Activated CD4-positive, alpha-beta T cell treated with anti-CD3 and anti-CD28 coated beads, Interleukin-10, Interleukin-2, amounts not matched to agents 100 ng/mL and 50 ng/mL, durations not matched to agents 16 hours and 8 hours (primary cell): Measurements from ENCODE around the gene NUP50.

Source experiments
- DNase-seq: peaks from one replicate; pipeline ENCODE4 v3.0.0-alpha.2; 2020

The NUP50 gene

GRCh38 chr22:45211435-45211834 is 47.7 kb downstream of the NUP50 start:
- no peak for DNase-seq

- no peak for DNase-seq
These were observed 48.1 kb downstream of the NUP50 start for GRCh38 chr22:45211848-45212247.

DNA sequence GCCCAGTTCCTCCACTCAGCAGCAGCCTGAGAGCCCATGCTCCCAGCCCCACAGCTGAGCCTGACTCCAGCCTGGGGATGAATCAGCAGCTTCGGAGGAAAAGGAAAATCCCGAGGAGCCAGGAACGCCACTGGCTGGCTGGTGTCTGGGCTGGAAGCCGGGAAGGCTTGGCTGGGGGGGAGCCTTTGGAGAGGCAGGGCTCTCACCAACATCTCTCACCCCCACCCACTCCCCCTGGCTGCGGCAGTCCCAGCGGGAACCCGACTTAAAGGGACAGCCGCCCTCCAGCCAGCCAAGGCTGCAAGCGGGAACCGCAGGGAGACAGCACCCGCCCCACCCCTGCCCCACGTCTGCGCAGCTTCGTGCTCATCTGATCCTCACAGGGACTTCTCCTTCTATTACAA is 48.6 kb downstream of the NUP50 start:
- DNase-seq = no peak

- no peak for DNase-seq
These were observed 49.4 kb downstream of the NUP50 start for GRCh38 chr22:45212992-45213751.

GRCh38 chr22:45216133-45217003 is 52.6 kb downstream of the NUP50 start:
- DNase-seq = no peak

DNA sequence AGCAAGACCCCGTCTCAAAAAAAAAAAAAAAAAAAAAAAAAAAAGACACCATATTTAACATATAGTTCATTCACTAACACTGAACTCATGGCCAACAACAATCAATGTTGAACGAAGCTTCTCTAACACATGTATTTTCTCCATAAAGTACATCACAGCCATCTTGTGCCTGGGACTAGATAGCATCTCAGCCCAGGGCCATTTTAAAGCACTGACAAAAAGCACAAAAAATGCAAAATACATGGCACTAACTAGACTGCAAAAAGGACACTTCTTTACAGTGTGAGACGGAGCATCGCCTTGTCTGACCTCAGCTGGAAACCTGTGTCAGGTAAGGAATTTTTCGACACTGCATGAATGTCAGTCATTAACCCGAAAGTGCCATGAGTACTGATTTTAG is 53.6 kb downstream of the NUP50 start:
- DNase-seq = no peak

DNA sequence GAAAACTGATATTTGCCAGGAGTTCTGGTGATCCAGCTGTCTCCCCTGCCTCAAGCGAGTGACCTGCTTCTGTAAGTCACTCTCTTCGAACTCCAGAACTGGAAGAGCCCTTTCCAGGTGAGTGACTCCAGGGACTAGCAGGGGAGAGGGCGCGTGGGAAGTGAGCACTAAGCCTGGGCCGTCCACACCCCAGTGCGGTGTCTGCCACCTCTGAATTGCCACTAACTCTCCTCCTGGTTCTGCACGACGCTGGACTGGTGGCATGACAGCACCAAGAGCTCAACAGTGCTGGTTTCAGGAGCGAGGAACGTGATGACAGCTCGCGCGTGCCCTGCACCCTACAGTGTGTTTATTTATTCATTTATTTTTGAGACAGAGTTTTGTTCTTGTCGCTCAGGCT is 54.1 kb downstream of the NUP50 start:
- DNase-seq = no peak

DNA sequence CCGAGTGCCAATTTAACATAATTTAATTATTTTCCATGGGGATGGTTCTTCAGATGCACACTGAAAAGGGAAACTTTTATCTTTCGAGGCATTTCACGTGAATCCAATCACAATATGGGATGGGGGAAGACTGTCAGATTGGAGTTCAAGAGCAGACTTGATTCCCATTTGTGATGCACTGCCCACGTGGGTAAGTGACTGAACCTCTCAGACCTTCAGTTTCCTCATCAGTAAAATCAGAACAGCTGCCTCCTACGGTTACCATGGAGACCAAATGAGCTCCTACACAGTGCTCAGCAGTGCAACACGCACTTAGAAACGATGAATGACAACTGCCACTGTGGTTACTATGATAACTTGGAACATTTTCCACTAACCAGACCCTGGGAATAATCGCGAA is 55.3 kb downstream of the NUP50 start:
- DNase-seq = peak; percentile 82

- no peak for DNase-seq
These were observed 57.5 kb downstream of the NUP50 start for GRCh38 chr22:45221201-45221600.

- DNase-seq = no peak
These were observed 59.8 kb downstream of the NUP50 start for GRCh38 chr22:45223304-45224117.

DNA sequence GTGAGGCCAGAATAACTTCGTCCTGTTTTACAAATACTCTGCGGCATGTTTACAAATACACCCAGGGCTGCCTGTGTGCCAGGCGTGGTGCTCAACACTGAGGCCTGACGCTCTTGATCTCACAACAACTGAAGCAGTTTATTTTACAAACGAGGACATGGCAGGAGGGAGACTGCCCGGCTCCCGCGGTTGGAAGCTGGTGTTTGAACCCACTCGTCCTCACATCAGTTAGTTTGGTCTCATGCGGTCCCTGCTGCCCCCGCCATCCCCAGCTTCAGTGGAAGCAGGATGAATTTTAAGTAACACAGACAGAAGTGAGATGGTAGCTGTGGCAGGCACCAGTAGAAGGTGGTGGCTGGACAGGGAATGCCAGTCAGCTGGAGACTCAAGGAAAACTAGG is 60.6 kb downstream of the NUP50 start:
- DNase-seq = no peak

- no peak for DNase-seq
These were observed 61.4 kb downstream of the NUP50 start for GRCh38 chr22:45224988-45225731.

DNA sequence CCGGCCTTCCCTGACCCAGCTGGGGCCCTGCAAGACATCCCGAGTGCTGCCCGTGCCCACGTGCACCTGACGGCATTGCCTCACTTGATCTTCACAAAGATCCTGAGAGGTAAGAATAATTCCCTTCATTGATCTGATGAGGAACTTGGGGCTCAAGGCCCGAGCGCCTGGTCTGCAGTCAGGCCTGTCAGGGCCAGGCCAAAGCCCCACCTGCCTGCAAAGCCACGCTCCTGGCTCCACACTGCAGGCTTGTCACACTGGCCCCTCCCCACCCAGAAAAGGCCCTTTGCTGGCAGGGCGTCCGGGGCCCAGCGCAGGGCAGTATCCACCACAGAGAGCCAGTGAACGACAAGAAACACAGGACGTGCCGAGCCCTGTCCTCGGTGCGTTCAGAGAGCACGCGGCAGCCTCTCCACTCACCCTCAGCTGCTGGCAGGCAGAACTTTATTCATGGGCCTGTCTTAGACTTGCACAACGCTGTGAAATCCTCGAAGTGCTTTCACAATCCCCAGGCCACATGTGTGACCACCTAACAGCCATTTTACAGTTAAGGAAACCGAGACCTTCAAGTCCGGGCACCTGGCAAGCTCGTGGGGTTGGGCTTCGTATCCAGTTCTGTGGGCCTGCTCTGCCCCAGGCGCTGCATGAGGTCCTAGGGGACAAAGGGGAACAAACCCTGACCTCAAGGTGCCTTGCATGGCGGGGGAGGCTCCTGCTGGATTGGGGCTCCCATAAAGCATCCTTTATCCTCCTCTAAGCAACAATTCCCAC is 62.2 kb downstream of the NUP50 start:
- DNase-seq = no peak

DNA sequence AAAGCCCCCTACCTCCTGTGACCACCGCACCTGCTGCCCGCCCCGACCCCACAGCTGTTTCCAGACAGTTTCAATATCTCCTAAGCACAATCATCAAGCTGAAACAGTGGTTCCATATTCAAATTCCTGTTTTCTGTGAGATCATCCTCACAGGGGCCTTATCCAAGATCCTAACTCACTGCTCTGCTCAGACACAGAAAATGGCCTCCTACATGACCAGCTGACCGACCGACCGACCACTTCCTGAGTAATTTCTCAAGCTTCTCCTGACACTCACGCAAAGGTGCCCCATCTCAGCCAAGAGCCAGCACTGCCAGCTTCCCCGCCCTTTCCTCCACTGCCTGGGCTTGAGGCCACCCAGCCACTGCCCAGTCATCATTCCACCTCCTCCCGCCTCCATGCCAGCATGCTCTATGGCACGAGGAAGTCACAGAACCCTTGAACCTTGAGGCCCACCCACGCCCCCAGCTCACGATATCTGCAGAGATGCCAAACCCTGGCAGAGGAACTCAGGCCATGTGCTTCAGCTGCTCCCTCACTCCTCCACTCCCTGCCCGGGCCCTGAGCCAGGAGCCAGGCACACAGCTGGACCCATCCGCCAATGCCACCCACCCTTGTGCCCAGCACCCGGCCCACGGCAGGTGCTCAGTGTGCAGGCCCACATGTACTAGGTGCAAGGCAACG is 62.9 kb downstream of the NUP50 start:
- DNase-seq = no peak

DNA sequence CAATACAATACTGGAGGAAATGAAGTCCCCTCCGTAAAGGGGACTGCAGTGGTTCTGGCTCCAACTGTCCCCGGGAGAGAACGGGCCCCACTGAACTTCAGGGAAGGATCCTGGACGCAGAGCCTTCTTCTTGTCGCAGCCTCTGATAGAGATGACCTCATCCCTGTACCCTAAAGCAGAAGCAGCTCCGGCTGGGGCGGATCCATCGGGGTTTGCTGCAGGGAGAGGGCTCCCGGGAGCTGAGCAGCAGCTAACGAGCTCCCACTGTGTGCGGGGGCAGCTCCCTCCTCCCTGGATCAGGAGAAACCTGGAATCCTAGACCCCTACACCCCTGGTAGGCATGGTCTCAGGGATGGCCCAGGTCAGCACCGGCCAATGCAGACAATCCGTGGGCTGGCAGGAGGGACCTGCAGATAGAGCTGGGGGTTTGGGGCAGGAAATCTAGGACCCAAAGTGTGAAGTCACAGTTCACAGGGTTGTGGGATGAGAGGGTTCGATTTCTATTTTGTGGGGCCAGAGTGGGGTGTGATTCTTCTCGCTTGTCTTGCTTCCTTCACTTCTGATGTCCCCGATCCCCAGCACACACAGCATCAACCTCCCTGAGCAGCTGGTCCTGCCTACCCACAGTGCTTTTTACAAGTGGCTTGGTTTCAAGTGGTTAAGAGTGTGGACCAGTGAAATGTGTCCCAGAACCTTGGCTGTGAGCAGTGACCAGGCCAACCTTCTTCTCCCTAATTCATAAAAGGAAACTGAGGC is 64.1 kb downstream of the NUP50 start:
- DNase-seq = no peak

- DNase-seq = no peak
These were observed 64.7 kb downstream of the NUP50 start for GRCh38 chr22:45228401-45228754.

DNA sequence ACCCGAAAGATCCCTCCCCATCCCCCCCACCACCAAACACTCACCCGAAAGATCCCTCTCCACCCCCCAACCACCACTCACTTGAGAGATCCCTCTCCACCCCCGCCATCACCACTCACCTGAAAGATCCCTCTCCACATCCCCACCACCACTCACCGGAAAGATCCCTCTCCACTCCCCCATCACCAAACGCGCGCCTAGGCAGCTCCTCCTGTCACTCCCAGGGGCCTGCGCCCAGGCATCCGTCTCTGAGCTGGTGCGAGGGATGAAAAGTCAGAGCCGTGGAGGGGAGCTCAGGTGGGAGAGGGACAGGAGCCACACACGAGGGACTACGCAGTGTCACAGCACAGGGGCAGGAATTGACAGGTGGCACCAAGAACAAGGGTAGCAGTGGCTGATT is 65.5 kb downstream of the NUP50 start:
- DNase-seq = no peak

DNA sequence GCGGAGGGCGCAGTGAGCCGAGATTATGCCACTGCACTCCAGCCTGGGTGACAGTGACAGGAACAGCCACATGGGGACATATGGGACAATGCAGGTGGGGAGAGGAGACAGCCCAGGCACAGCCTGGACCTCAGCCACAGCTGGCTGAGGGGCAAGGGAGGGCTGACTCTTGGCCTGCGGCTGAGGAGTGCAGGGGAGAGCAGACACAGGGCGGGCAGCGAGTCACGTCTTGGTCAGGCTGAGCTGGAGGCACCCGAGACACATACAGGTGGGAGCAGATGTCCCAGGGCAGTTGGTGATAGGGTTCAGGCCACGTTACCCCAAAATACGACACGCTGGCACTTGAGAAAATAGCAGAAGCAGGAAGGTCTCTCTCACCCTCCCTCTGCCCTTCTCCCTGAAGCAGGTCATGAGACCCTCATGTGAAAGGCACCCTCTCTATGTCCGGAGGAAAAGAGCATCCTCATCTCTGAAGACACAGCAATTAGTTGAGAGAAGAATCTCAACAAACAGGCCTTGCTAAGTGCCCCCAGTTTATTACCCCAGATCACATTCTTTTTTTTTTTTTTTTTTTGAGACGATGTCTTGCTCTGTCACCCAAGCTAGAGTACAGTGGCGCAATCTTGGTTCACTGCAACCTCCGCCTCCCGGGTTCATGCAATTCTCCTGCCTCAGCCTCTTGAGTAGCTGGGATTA is 66.4 kb downstream of the NUP50 start:
- DNase-seq = no peak

- no peak for DNase-seq
These were observed 67.6 kb downstream of the NUP50 start for GRCh38 chr22:45231293-45231692.

GRCh38 chr22:45233386-45233785 is 69.7 kb downstream of the NUP50 start:
- no peak for DNase-seq
